Measurements from ENCODE around the gene LARP4. TPM values are rescaled to one million over a fixed set of nuclear protein-coding genes. Genes with fewer than 3 reads are reported as not detected.

Gene LARP4
- total RNA-seq, 2 donors from 2014 or later: 21.5 to 24.4 TPM

GRCh38 chr12:50353869-50354593 is 46.7 kb upstream of the LARP4 start:
- intact Hi-C loops (cut with DNase I): no loop called here
- no peaks in the 10 kb centered on the region for H3K4me1 ChIP-seq
- DNase-seq (no peak), ATAC-seq (no peak)
- no peaks in the 10 kb centered on the region for H3K27me3 ChIP-seq
- no peaks in the 10 kb centered on the region for H3K9me3 ChIP-seq
- WGBS, 2 donors: 91% methylated on average over 3 of the region's 3 CpGs
- H3K27ac ChIP-seq: no peak overlapping the region
- H3K4me3 ChIP-seq: no peak overlapping the region
- no peaks in the 10 kb centered on the region for H3K36me3 ChIP-seq (replicated peaks in 1 of 2; ENCODE audit: insufficient read depth in 1 of 2, low read depth in 2 of 2)
- TF ChIP-seq POLR2A (IDR thresholded peaks at IDR 0.05) (no peak), CTCF (IDR thresholded peaks at IDR 0.05) (no peak)

GRCh38 chr12:50354908-50355307 is 45.8 kb upstream of the LARP4 start:
- no peaks in the 10 kb centered on the region for H3K9me3 ChIP-seq
- 42 to 72% methylated on average over 2 of the region's 2 CpGs for WGBS, 2 donors
- TF ChIP-seq POLR2A (IDR thresholded peaks at IDR 0.05) (no peak), CTCF (IDR thresholded peaks at IDR 0.05) (no peak)
- ATAC-seq: no peak
- no peak overlapping the region for H3K4me3 ChIP-seq
- intact Hi-C loops (cut with DNase I): no loop called here
- no peaks in the 10 kb centered on the region for H3K36me3 ChIP-seq (replicated peaks in 1 of 2; ENCODE audit: insufficient read depth in 1 of 2, low read depth in 2 of 2)
- H3K4me1 ChIP-seq: no peaks in the 10 kb centered on the region
- H3K27ac ChIP-seq: no peak overlapping the region
- no peaks in the 10 kb centered on the region for H3K27me3 ChIP-seq
- DNase-seq: no peak

GRCh38 chr12:50355365-50355764 is 45.3 kb upstream of the LARP4 start:
- no peak overlapping the region for H3K27ac ChIP-seq
- ATAC-seq: no peak
- 94 to 97% methylated on average over 4 of the region's 4 CpGs for WGBS, 2 donors
- intact Hi-C loops (cut with DNase I): no loop called here
- no peaks in the 10 kb centered on the region for H3K27me3 ChIP-seq
- H3K4me3 ChIP-seq: no peak overlapping the region
- no peaks in the 10 kb centered on the region for H3K36me3 ChIP-seq (replicated peaks in 1 of 2; ENCODE audit: insufficient read depth in 1 of 2, low read depth in 2 of 2)
- H3K4me1 ChIP-seq: no peaks in the 10 kb centered on the region
- no peak for DNase-seq
- H3K9me3 ChIP-seq: no peaks in the 10 kb centered on the region
- TF ChIP-seq POLR2A (IDR thresholded peaks at IDR 0.05): no peak
- TF ChIP-seq CTCF (IDR thresholded peaks at IDR 0.05): no peak

- Histone ChIP-seq H3K27ac (no peak overlapping the region), H3K4me1 (no peaks in the 10 kb centered on the region), H3K27me3 (no peaks in the 10 kb centered on the region), H3K4me3 (no peak overlapping the region), H3K9me3 (no peaks in the 10 kb centered on the region), H3K36me3 (replicated peaks in 1 of 2; ENCODE audit: insufficient read depth in 1 of 2, low read depth in 2 of 2) (no peaks in the 10 kb centered on the region)
- no peak for ATAC-seq
- intact Hi-C loops (cut with DNase I): no loop called here
- 95% methylated on average over 4 of the region's 4 CpGs for WGBS, 2 donors
- TF ChIP-seq CTCF (IDR thresholded peaks at IDR 0.05): no peak
- no peak for TF ChIP-seq POLR2A (IDR thresholded peaks at IDR 0.05)
- no peak for DNase-seq
These were observed 38.0 kb upstream of the LARP4 start for GRCh38 chr12:50362671-50363070.

GRCh38 chr12:50363141-50363540 is 37.5 kb upstream of the LARP4 start:
- H3K4me1 ChIP-seq: no peaks in the 10 kb centered on the region
- TF ChIP-seq POLR2A (IDR thresholded peaks at IDR 0.05) (no peak), CTCF (IDR thresholded peaks at IDR 0.05) (no peak)
- H3K27ac ChIP-seq: no peak overlapping the region
- 86 to 88% methylated on average over 5 of the region's 5 CpGs for WGBS, 2 donors
- no peaks in the 10 kb centered on the region for H3K36me3 ChIP-seq (replicated peaks in 1 of 2; ENCODE audit: insufficient read depth in 1 of 2, low read depth in 2 of 2)
- no peaks in the 10 kb centered on the region for H3K27me3 ChIP-seq
- DNase-seq: no peak
- intact Hi-C loops (cut with DNase I): no loop called here
- no peak for ATAC-seq
- no peak overlapping the region for H3K4me3 ChIP-seq
- no peaks in the 10 kb centered on the region for H3K9me3 ChIP-seq
